Upper lobe of left lung (tissue), 4 donors: ENCODE measurements around the gene ADAM22.

ENCODE experiments used
- CTCF ChIP-seq, 6 experiments: fragments of 450-650 bp in 4 of 6; fragments of 200-600 bp in 2 of 6; sonication (generic) in 2 of 6; IDR thresholded peaks; one replicate each; pipeline ENCODE4 v1.5.1; 2016 to 2019; ENCODE audit warnings: antibody characterized with exemption in 6 of 6
- EP300 ChIP-seq, 4 donors: sonication (generic); formaldehyde crosslinking; IDR thresholded peaks; one replicate each; pipeline ENCODE4 v1.5.1; 2017; ENCODE audit warnings: antibody characterized with exemption in 4 of 4, control low read depth in 2 of 4
- POLR2A ChIP-seq, 4 donors: fragments of 450-650 bp; IDR thresholded peaks; one replicate each; pipeline ENCODE4 v1.5.1; 2016 to 2017; ENCODE audit warnings: antibody characterized with exemption in 4 of 4, mild to moderate bottlenecking in 2 of 4
- POLR2AphosphoS5 ChIP-seq, 2 donors: sonication (generic); formaldehyde crosslinking; IDR thresholded peaks; one replicate each; pipeline ENCODE4 v1.5.1; 2017; ENCODE audit warnings: antibody characterized with exemption in 2 of 2

- no peak for TF ChIP-seq CTCF (IDR thresholded peaks at IDR 0.05)
- TF ChIP-seq POLR2A (IDR thresholded peaks at IDR 0.05), result no peak
- no peak for TF ChIP-seq EP300 (IDR thresholded peaks at IDR 0.05)
- no peak for TF ChIP-seq POLR2AphosphoS5 (IDR thresholded peaks at IDR 0.05)
Observed at GRCh38 chr7:87934699-87935383, 790 bp downstream of the ADAM22 start.
